ENCODE measurements around the gene RTP4.
"Not testable (repeated sequence)": the region's sequence is repeated elsewhere in the genome, so short reads cannot be mapped to it uniquely, and the experiment has no call there.

Gene RTP4

GRCh38 chr3:187375581-187375980, 7.4 kb downstream of the RTP4 start:
- no peak for DNase-seq

GRCh38 chr3:187377842-187378241, 9.7 kb downstream of the RTP4 start:
- no peak for DNase-seq

- DNase-seq: no peak
Observed at GRCh38 chr3:187382609-187383151, 14.5 kb downstream of the RTP4 start.

DNA sequence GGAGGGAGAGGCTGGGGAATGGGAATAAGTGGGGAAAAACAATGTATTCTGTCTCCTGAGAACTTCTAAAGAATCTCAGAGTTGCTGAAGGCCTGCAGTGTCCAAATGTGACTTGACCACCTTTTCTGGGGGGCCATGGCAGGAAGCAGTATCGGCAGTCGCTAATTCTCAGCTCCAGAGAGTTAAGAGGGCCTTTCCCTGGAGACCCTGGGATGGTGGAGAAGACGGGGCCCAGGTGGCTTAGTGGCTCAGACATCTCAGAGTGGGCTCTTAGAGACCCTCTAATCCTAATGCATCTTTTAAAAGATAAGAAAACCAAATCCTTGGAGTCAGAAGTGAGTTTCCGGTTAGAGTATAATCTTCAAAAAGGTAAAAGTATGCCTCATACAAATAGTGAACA, 15.1 kb downstream of the RTP4 start:
- DNase-seq: no peak

GRCh38 chr3:187385296-187385695, 17.1 kb downstream of the RTP4 start:
- no peak for DNase-seq

DNA sequence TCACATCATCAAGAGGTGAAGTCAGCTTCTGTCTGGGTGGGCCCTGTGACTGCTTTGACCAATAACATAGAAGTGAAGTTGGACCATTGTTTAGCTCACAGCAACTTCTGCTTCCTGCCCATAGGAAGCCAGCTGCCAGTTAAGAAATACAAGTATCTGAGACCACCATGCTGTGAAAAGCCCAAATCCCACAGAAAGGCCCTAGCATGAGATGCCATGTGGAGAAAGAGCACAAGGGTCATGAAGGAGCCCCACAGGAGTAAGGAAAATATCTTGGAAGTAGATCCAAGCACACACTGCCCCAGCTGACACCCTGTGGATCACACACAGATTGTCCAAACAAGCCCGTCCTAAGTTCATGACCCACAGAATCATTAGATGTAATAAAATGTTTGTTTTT, 28.5 kb downstream of the RTP4 start:
- no peak for DNase-seq

DNA sequence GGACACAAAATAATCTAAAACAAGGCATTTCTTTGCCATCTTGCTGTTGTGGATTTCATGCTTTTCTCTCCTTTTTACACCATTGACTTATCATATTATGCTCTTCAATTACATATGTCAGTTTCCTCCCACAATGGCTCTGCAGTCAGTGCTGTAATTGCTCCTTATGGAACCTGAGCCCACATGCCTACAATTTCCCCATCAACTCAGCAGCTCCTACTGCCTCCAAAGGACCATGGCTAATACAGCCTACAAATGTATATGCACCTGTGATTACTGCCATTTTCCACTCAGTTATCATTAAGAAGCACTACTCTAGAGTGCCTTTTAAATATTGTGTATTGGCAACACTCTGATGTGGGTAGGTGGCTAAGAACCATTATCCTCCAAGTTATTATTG, 30.8 kb downstream of the RTP4 start:
- DNase-seq: no peak

- no peak for DNase-seq
Observed at GRCh38 chr3:187400756-187401155, 32.6 kb downstream of the RTP4 start.

- DNase-seq: peak; percentile 4
Observed at GRCh38 chr3:187401856-187402255, 33.7 kb downstream of the RTP4 start.

DNA sequence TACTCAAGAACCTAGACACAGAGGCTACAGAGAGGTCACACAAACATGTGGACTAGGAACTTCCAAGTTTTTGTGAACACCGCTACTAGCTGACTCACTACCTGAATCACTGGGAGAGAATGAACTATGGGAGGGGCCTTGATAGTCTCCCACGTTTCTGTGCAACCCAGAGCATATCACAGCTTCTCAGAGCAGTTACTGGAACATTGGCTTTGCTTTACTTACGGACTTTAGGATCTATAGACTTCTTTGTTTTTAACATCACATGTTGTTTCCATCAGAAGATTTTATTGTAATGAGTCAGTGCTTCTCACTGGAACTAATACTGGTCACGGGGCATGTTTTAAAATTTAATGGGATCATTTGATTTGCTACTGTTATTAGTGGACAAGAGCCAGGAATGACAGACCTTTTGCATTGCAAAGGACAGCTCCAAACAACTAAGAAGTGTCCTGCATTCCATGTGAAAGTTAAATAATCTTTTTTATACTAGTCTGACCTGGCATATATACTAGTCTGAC, 35.6 kb downstream of the RTP4 start:
- no peak for DNase-seq

GRCh38 chr3:187406927-187407326, 38.7 kb downstream of the RTP4 start:
- no peak for DNase-seq

GRCh38 chr3:187411991-187412781, 44.0 kb downstream of the RTP4 start:
- not testable (repeated sequence) for DNase-seq
